ENCODE measurements around the gene PNPT1. TPM values are rescaled to one million over a fixed set of nuclear protein-coding genes. Genes with fewer than 3 reads are reported as not detected.
A peak's percentile ranks its signal among the peaks of the same experiment; 100 is the strongest.

PNPT1 gene
- total and polyA plus RNA-seq, 2 of the 13 experiments (the other 11 are each of a cell fraction or from before 2014, with no cell fraction given): 23.4 to 61.0 TPM

- peak; percentile 87 for TF ChIP-seq ZNF124 (CRISPR knock-in tag; IDR thresholded peaks at IDR 0.05)
- peak; percentile 80 for TF ChIP-seq TEAD3 (CRISPR knock-in tag; optimal IDR thresholded peaks at IDR 0.05; ENCODE audit: borderline replicate concordance)
- peak; percentile 94; the same call in 1 of the 2 replicates for TF ChIP-seq ZNF704 (CRISPR knock-in tag; IDR thresholded peaks at IDR 0.05; ENCODE audit: borderline replicate concordance)
- TF ChIP-seq HMGXB4 (CRISPR knock-in tag; IDR thresholded peaks at IDR 0.05; ENCODE audit: borderline replicate concordance in 1 of 2, low read depth in 1 of 2): peak; percentile 63 to 71; a peak in 3 of 4 replicates
- TF ChIP-seq SETDB1 (CRISPR knock-in tag; IDR thresholded peaks at IDR 0.05; ENCODE audit: borderline replicate concordance): 0 out of 2 replicates have a peak, but pooled peaks have one; percentile 38
- peak; percentile 73 for TF ChIP-seq CREM (IDR thresholded peaks at IDR 0.05)
- TF ChIP-seq CREM (CRISPR knock-in tag; IDR thresholded peaks at IDR 0.05): no peak
- TF ChIP-seq MYNN (CRISPR knock-in tag; IDR thresholded peaks at IDR 0.05; ENCODE audit: low read depth): peak; percentile 51; the same call in 1 of the 2 replicates
- TF ChIP-seq TOE1 (CRISPR knock-in tag; IDR thresholded peaks at IDR 0.05): no peak
- no peak for TF ChIP-seq SMAD9 (CRISPR knock-in tag; IDR thresholded peaks at IDR 0.05)
- TF ChIP-seq TEAD2 (CRISPR knock-in tag; IDR thresholded peaks at IDR 0.05): no peak
- TF ChIP-seq MBD4 (IDR thresholded peaks at IDR 0.05; ENCODE audit: borderline replicate concordance, low read length): no peak
- peak; percentile 74; the same call in 1 of the 2 replicates for TF ChIP-seq ZBTB20 (CRISPR knock-in tag; IDR thresholded peaks at IDR 0.05; ENCODE audit: borderline replicate concordance, low read depth)
- no peak for TF ChIP-seq ZNF343 (CRISPR knock-in tag; IDR thresholded peaks at IDR 0.05)
- no peak for TF ChIP-seq NCOA5 (CRISPR knock-in tag; IDR thresholded peaks at IDR 0.05)
- TF ChIP-seq ATF7-NPFF (CRISPR knock-in tag; IDR thresholded peaks at IDR 0.05; ENCODE audit: low read depth): peak; percentile 93
- no peak for TF ChIP-seq CCAR2 (optimal IDR thresholded peaks at IDR 0.05; ENCODE audit: low read depth, low read length)
- TF ChIP-seq MXD3 (CRISPR knock-in tag; IDR thresholded peaks at IDR 0.05): peak; percentile 99
- peak; percentile 56; the same call in 1 of the 2 replicates for TF ChIP-seq PITX1 (CRISPR knock-in tag; IDR thresholded peaks at IDR 0.05)
- TF ChIP-seq, protein P1, sequence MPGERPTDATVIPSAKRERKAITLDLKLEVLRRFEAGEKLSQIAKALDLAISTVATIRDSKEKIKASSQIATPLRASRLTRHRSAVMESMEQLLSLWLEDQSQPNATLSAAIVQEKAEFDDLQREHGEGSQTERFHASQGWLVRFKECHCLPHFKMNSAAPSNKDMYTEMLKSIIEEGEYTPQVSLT (CRISPR knock-in tag; IDR thresholded peaks at IDR 0.05; ENCODE audit: borderline replicate concordance, low read depth): no peak; the same call in 1 of the 2 replicates
- 0 out of 2 replicates have a peak, but pooled peaks have one; percentile 85 for TF ChIP-seq CHCHD3 (CRISPR knock-in tag; IDR thresholded peaks at IDR 0.05)
- peak; percentile 78 for TF ChIP-seq GATAD2A (CRISPR knock-in tag; IDR thresholded peaks at IDR 0.05)
- TF ChIP-seq TRAFD1 (CRISPR knock-in tag; IDR thresholded peaks at IDR 0.05; ENCODE audit: borderline replicate concordance): peak; percentile 40; the same call in 1 of the 2 replicates
- TF ChIP-seq ZNF484 (CRISPR knock-in tag; IDR thresholded peaks at IDR 0.05; ENCODE audit: borderline replicate concordance, low read depth): no peak
These were observed at the start of gene PNPT1 (continued) for GRCh38 chr2:55693181-55694125.
